ENCODE results near the gene TSPAN18.

DNA sequence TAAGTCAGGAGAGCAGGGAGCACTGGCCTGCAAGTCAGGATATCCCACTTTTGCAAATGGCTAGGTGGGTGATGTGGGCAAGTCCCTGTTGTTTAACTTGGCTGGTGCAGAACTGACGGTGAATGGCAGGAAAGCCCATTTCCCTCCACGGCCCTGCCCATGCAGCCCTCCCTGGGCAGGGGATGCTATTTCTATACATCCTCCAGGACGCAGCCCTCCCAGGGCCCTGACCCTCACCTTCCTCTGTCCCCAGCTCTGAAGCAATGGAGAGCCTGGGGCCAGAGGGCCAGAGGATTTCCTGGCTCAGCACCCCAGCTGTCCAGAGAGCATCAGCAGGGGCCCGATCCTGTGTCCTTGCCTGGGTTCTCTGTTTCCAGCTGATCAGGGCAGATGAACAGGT is 91.3 kb downstream of the TSPAN18 start:
- TF ChIP-seq EZH2phosphoT487 (IDR thresholded peaks at IDR 0.05; ENCODE audit: borderline replicate concordance): no peak
- TF ChIP-seq, protein P1, sequence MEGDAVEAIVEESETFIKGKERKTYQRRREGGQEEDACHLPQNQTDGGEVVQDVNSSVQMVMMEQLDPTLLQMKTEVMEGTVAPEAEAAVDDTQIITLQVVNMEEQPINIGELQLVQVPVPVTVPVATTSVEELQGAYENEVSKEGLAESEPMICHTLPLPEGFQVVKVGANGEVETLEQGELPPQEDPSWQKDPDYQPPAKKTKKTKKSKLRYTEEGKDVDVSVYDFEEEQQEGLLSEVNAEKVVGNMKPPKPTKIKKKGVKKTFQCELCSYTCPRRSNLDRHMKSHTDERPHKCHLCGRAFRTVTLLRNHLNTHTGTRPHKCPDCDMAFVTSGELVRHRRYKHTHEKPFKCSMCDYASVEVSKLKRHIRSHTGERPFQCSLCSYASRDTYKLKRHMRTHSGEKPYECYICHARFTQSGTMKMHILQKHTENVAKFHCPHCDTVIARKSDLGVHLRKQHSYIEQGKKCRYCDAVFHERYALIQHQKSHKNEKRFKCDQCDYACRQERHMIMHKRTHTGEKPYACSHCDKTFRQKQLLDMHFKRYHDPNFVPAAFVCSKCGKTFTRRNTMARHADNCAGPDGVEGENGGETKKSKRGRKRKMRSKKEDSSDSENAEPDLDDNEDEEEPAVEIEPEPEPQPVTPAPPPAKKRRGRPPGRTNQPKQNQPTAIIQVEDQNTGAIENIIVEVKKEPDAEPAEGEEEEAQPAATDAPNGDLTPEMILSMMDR (conservative IDR thresholded peaks at IDR 0.05; ENCODE audit: low read length): no peak
